B cell (primary cell): Measurements from ENCODE around the gene ESR2. TPM values are rescaled to one million over a fixed set of nuclear protein-coding genes. Genes with fewer than 3 reads are reported as not detected.
"Not testable (repeated sequence)": the region's sequence is repeated elsewhere in the genome, so short reads cannot be mapped to it uniquely, and the experiment has no call there.

Experiments
- ATAC-seq: fragments of 200-7000 bp; cut with Tn5 transposase; one replicate; pipeline ENCODE4 v1.10.0; 2021; ENCODE audit warnings: low read depth, mild to moderate bottlenecking, moderate number of reproducible peaks, moderate library complexity
- CTCF ChIA-PET: fragments of 350-600 bp; sonication (Branson Sonifier 250); formaldehyde crosslinking; loops from one replicate; lab custom pipeline; 2021; ENCODE audit warnings: antibody characterized with exemption, inconsistent platforms; lab: Charles Lee
- POLR2A ChIA-PET: fragments of 350-600 bp; sonication (Branson Sonifier 250); formaldehyde crosslinking; loops from one replicate; lab custom pipeline; 2021; ENCODE audit warnings: antibody characterized with exemption; lab: Charles Lee
- DNase-seq: peaks from one replicate; pipeline ENCODE4 v3.0.0; 2013
- H2AFZ ChIP-seq: 2 replicates; pipeline ENCODE4 v1.6.1; 2012; ENCODE audit warnings: mild to moderate bottlenecking, low read depth, low read length; ENCODE audit not compliant: insufficient read depth, poor library complexity, severe bottlenecking
- H3K27ac ChIP-seq, 2 donors: 1 replicate in 1 of 2; 2 replicates in 1 of 2; pipeline ENCODE4 v1.5.1; 2012 to 2013; ENCODE audit warnings: low read length in 2 of 2, mild to moderate bottlenecking in 2 of 2, moderate library complexity in 1 of 2
- H3K27me3 ChIP-seq, 4 experiments: fragments of 200-600 bp in 1 of 4; sonication (generic) in 1 of 4; replicated peaks in 1 of 4; 1 replicate in 2 of 4; 2 replicates in 2 of 4; pipeline versions ENCODE4 v1.6.1 to v1.7.0; 2013 to 2016; ENCODE audit warnings: low read length in 3 of 4, mild to moderate bottlenecking in 2 of 4, mixed read lengths in 1 of 4, moderate library complexity in 1 of 4; ENCODE audit not compliant: insufficient read depth in 4 of 4, control insufficient read depth in 3 of 4; ENCODE audit errors: control extremely low read depth in 1 of 4
- H3K36me3 ChIP-seq, 2 experiments: replicated peaks in 1 of 2; 1 replicate in 1 of 2; 2 replicates in 1 of 2; pipeline versions ENCODE4 v1.6.1 to v1.7.1; 2013; ENCODE audit warnings: low read length in 1 of 2; ENCODE audit not compliant: insufficient read depth in 2 of 2, control insufficient read depth in 1 of 2; ENCODE audit errors: control extremely low read depth in 1 of 2, extremely low read depth in 1 of 2
- H3K4me1 ChIP-seq, 2 donors: fragments of 200-600 bp in 1 of 2; sonication (generic) in 1 of 2; 1 replicate in 1 of 2; 2 replicates in 1 of 2; pipeline versions ENCODE4 v1.5.1 to v1.6.1; 2013 to 2017; ENCODE audit warnings: low read length in 2 of 2; ENCODE audit not compliant: control insufficient read depth in 2 of 2, insufficient read depth in 2 of 2
- H3K4me2 ChIP-seq: replicated peaks from 2 replicates; pipeline ENCODE3; 2012; ENCODE audit warnings: mild to moderate bottlenecking, low read depth, low read length; ENCODE audit not compliant: poor library complexity, severe bottlenecking
- H3K4me3 ChIP-seq, 5 experiments: fragments of 200-600 bp in 1 of 5; sonication (generic) in 1 of 5; 1 replicate in 3 of 5; 2 replicates in 2 of 5; pipeline versions ENCODE4 v1.5.1 to v1.7.0; 2011 to 2016; ENCODE audit warnings: low read length in 4 of 5, mild to moderate bottlenecking in 4 of 5, low read depth in 2 of 5, control low read depth in 1 of 5, moderate library complexity in 1 of 5; ENCODE audit not compliant: insufficient read depth in 1 of 5; ENCODE audit errors: control extremely low read depth in 1 of 5, extremely low read depth in 1 of 5
- H3K79me2 ChIP-seq: fragments of 200-600 bp; sonication (generic); one replicate; pipeline ENCODE4 v1.6.0; 2016; ENCODE audit warnings: low read length; ENCODE audit not compliant: control insufficient read depth, insufficient read depth
- H3K9ac ChIP-seq: fragments of 200-600 bp; sonication (generic); 2 replicates; pipeline ENCODE4 v1.6.1; 2017; ENCODE audit warnings: mild to moderate bottlenecking, low read length, moderate library complexity
- H3K9me3 ChIP-seq, 3 donors: one replicate each; pipeline versions ENCODE4 v1.6.1 to v1.7.1; 2013; ENCODE audit warnings: low read length in 2 of 3; ENCODE audit not compliant: control insufficient read depth in 2 of 3, insufficient read depth in 1 of 3; ENCODE audit errors: control extremely low read depth in 1 of 3
- H4K20me1 ChIP-seq: 2 replicates; pipeline ENCODE4 v1.6.0; 2012; ENCODE audit warnings: mild to moderate bottlenecking, low read length; ENCODE audit not compliant: insufficient read depth, control insufficient read depth, poor library complexity, severe bottlenecking
- H3K27ac Mint-ChIP-seq: one replicate; pipeline ENCODE4 v1.8.0; 2021; ENCODE audit warnings: mixed read lengths
- H3K27me3 Mint-ChIP-seq: one replicate; pipeline ENCODE4 v1.8.0; 2021; ENCODE audit warnings: mixed read lengths
- H3K4me1 Mint-ChIP-seq: one replicate; pipeline ENCODE4 v1.8.0; 2021; ENCODE audit warnings: mixed read lengths
- H3K4me3 Mint-ChIP-seq: one replicate; pipeline ENCODE4 v1.8.0; 2021; ENCODE audit warnings: mixed read lengths
- H3K9me3 Mint-ChIP-seq: one replicate; pipeline ENCODE4 v1.8.0; 2022; ENCODE audit warnings: mixed read lengths; ENCODE audit not compliant: insufficient read depth
- EZH2 ChIP-seq: IDR thresholded peaks from 2 replicates; pipeline ENCODE4 v1.6.1; 2012; ENCODE audit warnings: borderline replicate concordance, low read depth, mild to moderate bottlenecking, moderate library complexity, low read length; ENCODE audit not compliant: insufficient read depth, poor library complexity, severe bottlenecking
- WGBS: methylation state at CpG from one replicate; pipeline ENCODE4 v1.1.5; 2013; ENCODE audit warnings: missing lambda C conversion rate; ENCODE audit not compliant: insufficient coverage; 5-methylcytosine and 5-hydroxymethylcytosine counted together
- intact Hi-C: fragments of 100-400 bp; cut with micrococcal nuclease; formaldehyde crosslinking; loops from one replicate; pipeline ENCODE4 v1.10.0; 2022
- polyA plus RNA-seq: library from polyadenylated mRNA; depleted of rRNA; stranded (reverse); fragments of >200 nt; gene quantifications from 2 replicates; pipeline ENCODE4 v1.2.3, GENCODE V29; 2012
- total RNA-seq, 2 donors: library from RNA; stranded (reverse); fragments of 120-200 nt in 1 of 2; gene quantifications; 1 replicate in 1 of 2; 2 replicates in 1 of 2; pipeline versions ENCODE4 v1.2.3 to v1.2.4, GENCODE V29; 2013 to 2022
- TF ChIP-seq, protein P1 (sequence below): fragments of 200-600 bp; IDR thresholded peaks from one replicate; pipeline ENCODE4 v1.8.0; 2022; ENCODE audit warnings: antibody characterized with exemption, mild to moderate bottlenecking

ESR2 gene
- total and polyA plus RNA-seq, 2 donors (not counting 1 experiment from before 2014, with no cell fraction given), result 5.4 to 87.8 TPM

DNA sequence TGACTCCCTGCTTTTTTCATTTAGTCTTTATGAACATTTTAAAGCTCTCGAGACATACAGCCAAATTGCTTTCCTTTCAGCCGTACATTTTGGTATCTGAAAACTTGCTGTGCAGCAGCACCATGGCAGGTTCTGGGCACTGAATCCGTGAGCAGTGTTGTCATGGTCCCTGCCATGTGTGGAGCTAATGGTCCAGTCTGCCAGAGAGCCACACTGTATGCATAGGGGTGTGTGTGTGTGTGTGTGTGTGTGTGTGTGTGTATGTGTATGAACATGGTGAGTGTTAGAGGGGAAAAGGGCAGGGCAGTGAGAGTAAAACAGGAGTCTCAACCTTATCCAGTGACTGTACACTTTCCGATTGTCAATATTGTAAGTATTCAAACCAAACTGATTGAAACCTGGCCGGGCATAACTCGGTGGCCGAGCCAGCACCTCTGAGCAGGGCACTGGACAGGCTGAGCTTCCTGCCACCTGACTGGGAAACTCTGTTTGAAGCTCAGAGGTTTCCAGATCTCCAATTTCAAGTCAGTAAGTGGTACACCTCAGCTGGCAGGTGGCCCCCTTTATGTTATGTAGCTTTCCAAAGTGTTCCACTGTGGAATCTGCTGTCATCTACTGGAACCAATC lies 110.0 kb downstream of the ESR2 start:
- TF ChIP-seq, protein P1, sequence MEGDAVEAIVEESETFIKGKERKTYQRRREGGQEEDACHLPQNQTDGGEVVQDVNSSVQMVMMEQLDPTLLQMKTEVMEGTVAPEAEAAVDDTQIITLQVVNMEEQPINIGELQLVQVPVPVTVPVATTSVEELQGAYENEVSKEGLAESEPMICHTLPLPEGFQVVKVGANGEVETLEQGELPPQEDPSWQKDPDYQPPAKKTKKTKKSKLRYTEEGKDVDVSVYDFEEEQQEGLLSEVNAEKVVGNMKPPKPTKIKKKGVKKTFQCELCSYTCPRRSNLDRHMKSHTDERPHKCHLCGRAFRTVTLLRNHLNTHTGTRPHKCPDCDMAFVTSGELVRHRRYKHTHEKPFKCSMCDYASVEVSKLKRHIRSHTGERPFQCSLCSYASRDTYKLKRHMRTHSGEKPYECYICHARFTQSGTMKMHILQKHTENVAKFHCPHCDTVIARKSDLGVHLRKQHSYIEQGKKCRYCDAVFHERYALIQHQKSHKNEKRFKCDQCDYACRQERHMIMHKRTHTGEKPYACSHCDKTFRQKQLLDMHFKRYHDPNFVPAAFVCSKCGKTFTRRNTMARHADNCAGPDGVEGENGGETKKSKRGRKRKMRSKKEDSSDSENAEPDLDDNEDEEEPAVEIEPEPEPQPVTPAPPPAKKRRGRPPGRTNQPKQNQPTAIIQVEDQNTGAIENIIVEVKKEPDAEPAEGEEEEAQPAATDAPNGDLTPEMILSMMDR, result no peak
- TF ChIP-seq EZH2, result no peak
- H3K4me3 ChIP-seq, result no peak overlapping the region
- H3K27me3 Mint-ChIP-seq, result no peaks in the 10 kb centered on the region
- intact Hi-C loops, result no loop called here
- no peak overlapping the region for H3K27ac Mint-ChIP-seq
- H3K4me1 Mint-ChIP-seq, result no peaks in the 10 kb centered on the region
- ATAC-seq, result no peak
- H3K79me2 ChIP-seq, result no peaks in the 10 kb centered on the region
- no peak overlapping the region for H3K4me3 Mint-ChIP-seq
- H2AFZ ChIP-seq, result no peak overlapping the region
- H3K27me3 ChIP-seq, result no peaks in the 10 kb centered on the region
- no peaks in the 10 kb centered on the region for H4K20me1 ChIP-seq
- WGBS, result 94% methylated on average over 7 of the region's 7 CpGs
- POLR2A ChIA-PET, result interaction anchor here (0.7 kb wide), 1 partner anchor 33 kb away, joined by 3 read pairs; no protein-coding TSS in a partner anchor
- H3K36me3 ChIP-seq, result peaks cover 0 to 14% of the 10 kb centered on the region in 2 experiments
- H3K9me3 ChIP-seq, result peaks cover 0 to 3% (median 0%) of the 10 kb centered on the region in 3 donors
- no peak overlapping the region for H3K9ac ChIP-seq
- no peak overlapping the region for H3K4me2 ChIP-seq
- CTCF ChIA-PET, result no interaction called here
- no peak overlapping the region for H3K27ac ChIP-seq
- DNase-seq, result no peak
- no peaks in the 10 kb centered on the region for H3K4me1 ChIP-seq
- H3K9me3 Mint-ChIP-seq, result no peaks in the 10 kb centered on the region

DNA sequence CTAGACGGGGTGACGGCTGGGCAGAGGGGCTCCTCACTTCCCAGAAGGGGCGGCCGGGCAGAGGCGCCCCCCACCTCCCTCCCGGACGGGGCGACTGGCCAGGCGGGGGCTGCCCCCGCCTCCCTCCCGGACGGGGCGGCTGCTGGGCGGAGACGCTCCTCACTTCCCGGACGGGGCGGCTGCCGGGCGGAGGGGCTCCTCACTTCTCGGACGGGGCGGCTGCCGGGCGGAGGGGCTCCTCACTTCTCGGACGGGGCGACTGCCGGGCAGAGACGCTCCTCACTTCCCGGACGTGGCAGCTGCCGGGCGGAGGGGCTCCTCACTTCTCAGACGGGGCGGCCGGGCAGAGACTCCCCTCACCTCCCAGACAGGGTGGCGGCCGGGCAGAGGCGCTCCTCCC lies 111.3 kb downstream of the ESR2 start:
- DNase-seq, intact Hi-C loops, H3K27ac Mint-ChIP-seq, H3K4me1 Mint-ChIP-seq, H3K79me2 ChIP-seq, POLR2A ChIA-PET, H3K4me3 ChIP-seq, CTCF ChIA-PET, H3K9me3 Mint-ChIP-seq, H3K27ac ChIP-seq, H2AFZ ChIP-seq, H3K4me1 ChIP-seq, H3K9me3 ChIP-seq, H3K9ac ChIP-seq, H3K27me3 ChIP-seq, H3K4me3 Mint-ChIP-seq, H3K4me2 ChIP-seq, ATAC-seq, H4K20me1 ChIP-seq, H3K27me3 Mint-ChIP-seq: not testable (repeated sequence)
- peaks cover 0 to 11% of the 10 kb centered on the region in 2 experiments for H3K36me3 ChIP-seq
- 99% methylated on average over 30 of the region's 40 CpGs for WGBS
